ENCODE results near the gene PDE6B. TPM values are rescaled to one million over a fixed set of nuclear protein-coding genes. Genes with fewer than 3 reads are reported as not detected.
A peak's percentile ranks its signal among the peaks of the same experiment; 100 is the strongest.
"Not testable (repeated sequence)": the region's sequence is repeated elsewhere in the genome, so short reads cannot be mapped to it uniquely, and the experiment has no call there.

Gene PDE6B
- total RNA-seq, 1 experiment from 2014 or later: not detected

GRCh38 chr4:667545-667925, 42.2 kb downstream of the PDE6B start:
- intact Hi-C loops (cut with micrococcal nuclease): no loop called here
- Histone ChIP-seq H3K9ac (ENCODE audit: low read length) (no peak overlapping the region), H3K4me3 (ENCODE audit: low read length) (no peak overlapping the region), H3K4me2 (ENCODE audit: low read length) (no peak overlapping the region), H3K79me2 (ENCODE audit: low read length) (no peaks in the 10 kb centered on the region), H2AFZ (ENCODE audit: low read length) (no peak overlapping the region), H3F3A (ENCODE audit: low read length, unreplicated experiment) (no peaks in the 10 kb centered on the region), H3K36me3 (ENCODE audit: low read depth, low read length) (peaks cover 11% of the 10 kb centered on the region; the same call in 1 of the 2 replicates), H3K27me3 (ENCODE audit: low read length) (no peaks in the 10 kb centered on the region), H3K9me2 (replicated peaks; ENCODE audit: low read length) (no peaks in the 10 kb centered on the region), H3K9me3 (ENCODE audit: low read length) (no peaks in the 10 kb centered on the region), H3K4me1 (ENCODE audit: insufficient read depth, low read length) (no peaks in the 10 kb centered on the region), H4K20me1 (ENCODE audit: low read length) (no peaks in the 10 kb centered on the region), H3K27ac (ENCODE audit: low read length) (no peak overlapping the region)
- TF ChIP-seq CTCF (conservative IDR thresholded peaks at IDR 0.05; ENCODE audit: low read depth, low read length): no peak
- TF ChIP-seq EZH2 (IDR thresholded peaks at IDR 0.05; ENCODE audit: low read length, unreplicated experiment): no peak
- no peak for TF ChIP-seq EZH2phosphoT487 (IDR thresholded peaks at IDR 0.05; ENCODE audit: borderline replicate concordance, low read length)
- ChIA-PET POLR2A (ENCODE audit: unreplicated experiment) (no interaction called here), CTCF (no interaction called here)
- BruUV-seq (replicated peaks): no TSS peak
- no peak for DNase-seq
- peak; percentile 27 for ATAC-seq

- not testable (repeated sequence) for H3K9me3 ChIP-seq (ENCODE audit: low read length)
These were observed 42.8 kb downstream of the PDE6B start for GRCh38 chr4:668219-668618.

GRCh38 chr4:669806-670559, 44.6 kb downstream of the PDE6B start:
- H3K79me2 ChIP-seq (ENCODE audit: low read length): peaks cover 16% of the 10 kb centered on the region
- BruUV-seq (replicated peaks); H3K27me3 ChIP-seq (ENCODE audit: low read length); H3K4me1 ChIP-seq (ENCODE audit: insufficient read depth, low read length); H4K20me1 ChIP-seq (ENCODE audit: low read length); ATAC-seq; POLR2A ChIA-PET (ENCODE audit: unreplicated experiment); intact Hi-C loops (cut with micrococcal nuclease); H3K9me2 ChIP-seq (replicated peaks; ENCODE audit: low read length); H3F3A ChIP-seq (ENCODE audit: low read length, unreplicated experiment); H3K9ac ChIP-seq (ENCODE audit: low read length); H3K4me2 ChIP-seq (ENCODE audit: low read length); DNase-seq; H3K9me3 ChIP-seq (ENCODE audit: low read length); H3K27ac ChIP-seq (ENCODE audit: low read length); H3K4me3 ChIP-seq (ENCODE audit: low read length); H2AFZ ChIP-seq (ENCODE audit: low read length); CTCF ChIA-PET: not testable (repeated sequence)
- peaks cover 13% of the 10 kb centered on the region for H3K36me3 ChIP-seq (ENCODE audit: low read depth, low read length)

More at GRCh38 chr4:668219-668618, 42.8 kb downstream of the PDE6B start:
- H3K9ac ChIP-seq (ENCODE audit: low read length); DNase-seq; H3K27me3 ChIP-seq (ENCODE audit: low read length); BruUV-seq (replicated peaks); intact Hi-C loops (cut with micrococcal nuclease); H3K4me3 ChIP-seq (ENCODE audit: low read length); H3K79me2 ChIP-seq (ENCODE audit: low read length); H3K9me2 ChIP-seq (replicated peaks; ENCODE audit: low read length); POLR2A ChIA-PET (ENCODE audit: unreplicated experiment); H4K20me1 ChIP-seq (ENCODE audit: low read length); H2AFZ ChIP-seq (ENCODE audit: low read length); H3K4me1 ChIP-seq (ENCODE audit: insufficient read depth, low read length); H3F3A ChIP-seq (ENCODE audit: low read length, unreplicated experiment); H3K27ac ChIP-seq (ENCODE audit: low read length); ATAC-seq; H3K4me2 ChIP-seq (ENCODE audit: low read length); CTCF ChIA-PET: not testable (repeated sequence)
- peaks cover 13% of the 10 kb centered on the region for H3K36me3 ChIP-seq (ENCODE audit: low read depth, low read length)

GRCh38 chr4:671769-672168, 46.4 kb downstream of the PDE6B start:
- no peak for DNase-seq
- Histone ChIP-seq H3K4me3 (ENCODE audit: low read length) (no peak overlapping the region), H3F3A (ENCODE audit: low read length, unreplicated experiment) (no peaks in the 10 kb centered on the region), H3K9me3 (ENCODE audit: low read length) (no peaks in the 10 kb centered on the region), H3K27me3 (ENCODE audit: low read length) (no peaks in the 10 kb centered on the region), H3K27ac (ENCODE audit: low read length) (no peak overlapping the region), H3K9ac (ENCODE audit: low read length) (no peak overlapping the region), H2AFZ (ENCODE audit: low read length) (no peak overlapping the region), H3K36me3 (ENCODE audit: low read depth, low read length) (peaks cover 13% of the 10 kb centered on the region), H3K4me2 (ENCODE audit: low read length) (no peak overlapping the region), H3K9me2 (replicated peaks; ENCODE audit: low read length) (no peaks in the 10 kb centered on the region), H3K79me2 (ENCODE audit: low read length) (peaks cover 20% of the 10 kb centered on the region), H3K4me1 (ENCODE audit: insufficient read depth, low read length) (peaks cover 14% of the 10 kb centered on the region), H4K20me1 (ENCODE audit: low read length) (no peaks in the 10 kb centered on the region)
- POLR2A ChIA-PET (ENCODE audit: unreplicated experiment): no interaction called here
- CTCF ChIA-PET: no interaction called here
- intact Hi-C loops (cut with micrococcal nuclease): no loop called here
- no peak for ATAC-seq
- TF ChIP-seq EZH2phosphoT487 (IDR thresholded peaks at IDR 0.05; ENCODE audit: borderline replicate concordance, low read length) (no peak), EZH2 (IDR thresholded peaks at IDR 0.05; ENCODE audit: low read length, unreplicated experiment) (no peak), CTCF (conservative IDR thresholded peaks at IDR 0.05; ENCODE audit: low read depth, low read length) (no peak)
- no TSS peak for BruUV-seq (replicated peaks)

Data from PC-3 (cell line).